Upper lobe of left lung (tissue), 6 donors: Measurements from ENCODE around the gene ARPC5. TPM values are rescaled to one million over a fixed set of nuclear protein-coding genes. Genes with fewer than 3 reads are reported as not detected.
A peak's percentile ranks its signal among the peaks of the same experiment; 100 is the strongest.
"Not testable (repeated sequence)": the region's sequence is repeated elsewhere in the genome, so short reads cannot be mapped to it uniquely, and the experiment has no call there.

Experiments used
- ATAC-seq, 2 donors: fragments of 200-7000 bp; cut with Tn5 transposase; one replicate each; pipeline ENCODE4 v1.9.1; 2022; ENCODE audit warnings: mild to moderate bottlenecking in 2 of 2, moderate library complexity in 2 of 2; ENCODE audit not compliant: low FRiP score in 2 of 2
- DNase-seq, 2 donors: peaks; one replicate each; pipeline ENCODE4 v3.0.0-alpha.2; 2019 to 2020
- H3K27ac ChIP-seq, 4 donors: fragments of 200-600 bp; sonication (generic); one replicate each; pipeline ENCODE4 v1.5.1; 2016 to 2019
- H3K27me3 ChIP-seq, 4 donors: fragments of 200-600 bp; sonication (generic); one replicate each; pipeline ENCODE4 v1.5.1; 2017 to 2019
- H3K36me3 ChIP-seq, 4 donors: fragments of 200-600 bp; sonication (generic); one replicate each; pipeline ENCODE4 v1.5.1; 2016 to 2019
- H3K4me1 ChIP-seq, 4 donors: fragments of 200-600 bp; sonication (generic); one replicate each; pipeline ENCODE4 v1.5.1; 2018 to 2019
- H3K4me3 ChIP-seq, 4 donors: fragments of 200-600 bp; sonication (generic); one replicate each; pipeline ENCODE4 v1.5.1; 2017 to 2019; ENCODE audit warnings: mild to moderate bottlenecking in 2 of 4, moderate library complexity in 1 of 4
- H3K9me3 ChIP-seq, 4 donors: fragments of 200-600 bp; sonication (generic); one replicate each; pipeline ENCODE4 v1.5.1; 2018 to 2019
- EP300 ChIP-seq, 4 donors: sonication (generic); formaldehyde crosslinking; IDR thresholded peaks; one replicate each; pipeline ENCODE4 v1.5.1; 2017; ENCODE audit warnings: antibody characterized with exemption in 4 of 4, control low read depth in 2 of 4
- POLR2A ChIP-seq, 4 donors: fragments of 450-650 bp; IDR thresholded peaks; one replicate each; pipeline ENCODE4 v1.5.1; 2016 to 2017; ENCODE audit warnings: antibody characterized with exemption in 4 of 4, mild to moderate bottlenecking in 2 of 4
- POLR2AphosphoS5 ChIP-seq, 2 donors: sonication (generic); formaldehyde crosslinking; IDR thresholded peaks; one replicate each; pipeline ENCODE4 v1.5.1; 2017; ENCODE audit warnings: antibody characterized with exemption in 2 of 2
- WGBS, 2 donors: methylation state at CpG; one replicate each; pipeline ENCODE4 v1.1.5; 2017 to 2018; 5-methylcytosine and 5-hydroxymethylcytosine counted together
- total RNA-seq, 6 donors: library from RNA; depleted of rRNA in 4 of 6; stranded (reverse); fragments of >200 nt in 4 of 6; gene quantifications; one replicate each; pipeline versions ENCODE4 v1.1.0 to v1.2.1, GENCODE V29; 2016 to 2021
- TF ChIP-seq, protein P1 (sequence below), 6 experiments: fragments of 450-650 bp in 4 of 6; fragments of 200-600 bp in 2 of 6; sonication (generic) in 2 of 6; IDR thresholded peaks; one replicate each; pipeline ENCODE4 v1.5.1; 2016 to 2019; ENCODE audit warnings: antibody characterized with exemption in 6 of 6
- donor health status: DM: no; HTN: no; CAD: no; lungs with moderate emphysema.
- donor health status: DM: no; HTN: yes; CAD: no; lungs with severe emphysema.

The ARPC5 gene
- total RNA-seq, 6 donors from 2014 or later = 28.3 to 193 (median 109) TPM

DNA sequence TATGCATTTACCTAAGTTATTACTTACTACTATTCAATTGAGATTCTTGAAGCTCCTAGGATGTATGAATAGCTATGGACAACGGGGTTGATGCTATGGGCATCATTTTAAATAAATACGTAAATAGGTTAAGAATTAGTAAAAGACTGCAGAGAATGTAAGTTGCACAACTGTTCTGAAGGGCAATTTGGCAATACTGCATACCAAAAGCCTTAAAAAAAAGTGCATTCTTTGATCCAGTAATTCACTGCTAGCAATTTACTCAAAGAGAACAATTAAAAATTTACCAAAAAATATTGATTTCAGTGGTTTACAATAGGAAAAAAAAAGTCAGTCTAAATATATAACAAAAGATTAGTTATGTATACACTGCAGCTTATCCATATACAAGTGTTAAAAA, 3.5 kb downstream of the ARPC5 start:
- DNase-seq = no peak
- Histone ChIP-seq H3K36me3 (peaks cover 0 to 47% (median 17%) of the 10 kb centered on the region in 4 donors), H3K9me3 (no peaks in the 10 kb centered on the region), H3K4me1 (peaks cover 43 to 68% (median 55%) of the 10 kb centered on the region in 4 donors), H3K27ac (peak overlapping the region in 2 of 4 donors; percentile 8 to 99), H3K4me3 (peak overlapping the region in 3 of 4 donors; percentile 83 to 93 (median 92)), H3K27me3 (no peaks in the 10 kb centered on the region)
- WGBS, 2 donors = 35 to 53% methylated on average over 2 of the region's 2 CpGs
- no peak for ATAC-seq
- TF ChIP-seq POLR2A (IDR thresholded peaks at IDR 0.05) = no peak

- TF ChIP-seq, protein P1, sequence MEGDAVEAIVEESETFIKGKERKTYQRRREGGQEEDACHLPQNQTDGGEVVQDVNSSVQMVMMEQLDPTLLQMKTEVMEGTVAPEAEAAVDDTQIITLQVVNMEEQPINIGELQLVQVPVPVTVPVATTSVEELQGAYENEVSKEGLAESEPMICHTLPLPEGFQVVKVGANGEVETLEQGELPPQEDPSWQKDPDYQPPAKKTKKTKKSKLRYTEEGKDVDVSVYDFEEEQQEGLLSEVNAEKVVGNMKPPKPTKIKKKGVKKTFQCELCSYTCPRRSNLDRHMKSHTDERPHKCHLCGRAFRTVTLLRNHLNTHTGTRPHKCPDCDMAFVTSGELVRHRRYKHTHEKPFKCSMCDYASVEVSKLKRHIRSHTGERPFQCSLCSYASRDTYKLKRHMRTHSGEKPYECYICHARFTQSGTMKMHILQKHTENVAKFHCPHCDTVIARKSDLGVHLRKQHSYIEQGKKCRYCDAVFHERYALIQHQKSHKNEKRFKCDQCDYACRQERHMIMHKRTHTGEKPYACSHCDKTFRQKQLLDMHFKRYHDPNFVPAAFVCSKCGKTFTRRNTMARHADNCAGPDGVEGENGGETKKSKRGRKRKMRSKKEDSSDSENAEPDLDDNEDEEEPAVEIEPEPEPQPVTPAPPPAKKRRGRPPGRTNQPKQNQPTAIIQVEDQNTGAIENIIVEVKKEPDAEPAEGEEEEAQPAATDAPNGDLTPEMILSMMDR (IDR thresholded peaks at IDR 0.05) = no peak
- TF ChIP-seq POLR2A (IDR thresholded peaks at IDR 0.05) = no peak
- no peaks in the 10 kb centered on the region for H3K27me3 ChIP-seq
- DNase-seq = no peak
- 43 to 46% methylated on average over 2 of the region's 2 CpGs for WGBS, 2 donors
- no peak for ATAC-seq
- peaks cover 0 to 52% (median 17%) of the 10 kb centered on the region in 4 donors for H3K36me3 ChIP-seq
- H3K4me1 ChIP-seq = peaks cover 51 to 75% (median 60%) of the 10 kb centered on the region in 4 donors
- peak overlapping the region in 3 of 4 donors; percentile 16 to 54 (median 35) for H3K27ac ChIP-seq
- H3K4me3 ChIP-seq = peak overlapping the region in 1 of 4 donors; percentile 92
- no peaks in the 10 kb centered on the region for H3K9me3 ChIP-seq
Observed at GRCh38 chr1:183630748-183631147, 4.8 kb downstream of the ARPC5 start.

DNA sequence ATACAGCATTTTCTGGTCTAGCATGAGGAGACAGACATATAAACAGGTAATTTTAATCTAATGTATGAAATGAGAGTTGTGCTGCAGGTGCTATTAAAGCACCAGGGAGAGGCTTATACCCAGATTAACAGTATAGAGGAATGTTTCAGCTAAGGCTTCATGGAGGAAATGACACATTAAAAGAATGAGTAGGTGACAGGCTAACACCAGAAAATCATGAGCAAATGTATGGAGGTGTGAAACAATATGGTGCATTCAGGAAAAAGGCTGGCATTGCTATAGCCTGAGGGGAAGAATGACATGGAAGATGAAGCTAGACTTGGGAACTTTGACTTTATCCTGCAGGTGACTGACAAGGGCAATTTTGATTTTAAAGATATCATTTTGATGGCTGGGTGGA, 7.0 kb downstream of the ARPC5 start:
- no peak overlapping the region for H3K27ac ChIP-seq
- peaks cover 56 to 76% (median 64%) of the 10 kb centered on the region in 4 donors for H3K4me1 ChIP-seq

GRCh38 chr1:183626236-183626635, 9.3 kb downstream of the ARPC5 start:
- H3K9me3 ChIP-seq, H3K4me3 ChIP-seq, DNase-seq, H3K27me3 ChIP-seq, ATAC-seq: not testable (repeated sequence)
- peaks cover 0 to 67% (median 19%) of the 10 kb centered on the region in 4 donors for H3K36me3 ChIP-seq
- WGBS, 2 donors = 14 to 19% methylated on average over 3 of the region's 3 CpGs
- H3K4me1 ChIP-seq = peaks cover 43 to 67% (median 45%) of the 10 kb centered on the region in 4 donors
- H3K27ac ChIP-seq = peak overlapping the region in 3 of 4 donors; percentile 0 to 80 (median 67)

More for the DNA sequence above, 7.0 kb downstream of the ARPC5 start:
- Histone ChIP-seq H3K36me3 (peaks cover 0 to 70% (median 19%) of the 10 kb centered on the region in 4 donors), H3K9me3 (no peaks in the 10 kb centered on the region), H3K27me3 (no peaks in the 10 kb centered on the region), H3K4me3 (no peak overlapping the region)
- TF ChIP-seq POLR2AphosphoS5 (IDR thresholded peaks at IDR 0.05) (no peak), POLR2A (IDR thresholded peaks at IDR 0.05) (no peak), EP300 (IDR thresholded peaks at IDR 0.05) (no peak)
- TF ChIP-seq, protein P1 (IDR thresholded peaks at IDR 0.05) = no peak
- DNase-seq (no peak), ATAC-seq (no peak)

- 60 to 65% methylated on average over 10 of the region's 10 CpGs for WGBS, 2 donors
- H3K36me3 ChIP-seq = peaks cover 0 to 37% (median 2%) of the 10 kb centered on the region in 4 donors
- no peak overlapping the region for H3K4me3 ChIP-seq
- no peaks in the 10 kb centered on the region for H3K27me3 ChIP-seq
- TF ChIP-seq, protein P1 (IDR thresholded peaks at IDR 0.05) = peak in 4 of 6 experiments; percentile 22 to 72 (median 62)
- TF ChIP-seq EP300 (IDR thresholded peaks at IDR 0.05) (no peak), POLR2AphosphoS5 (IDR thresholded peaks at IDR 0.05) (no peak), POLR2A (IDR thresholded peaks at IDR 0.05) (no peak)
- ATAC-seq = peak; percentile 86 to 89
- H3K27ac ChIP-seq = peak overlapping the region in 2 of 4 donors; percentile 13 to 63
- DNase-seq = peak in 1 of 2 donors; percentile 74
- H3K4me1 ChIP-seq = peaks cover 27 to 44% (median 34%) of the 10 kb centered on the region in 4 donors
- no peaks in the 10 kb centered on the region for H3K9me3 ChIP-seq
Observed at GRCh38 chr1:183622884-183623785, 12.4 kb downstream of the ARPC5 start.
